Neural cell (in vitro differentiated cells): ENCODE data around the gene CEMIP. TPM values are rescaled to one million over a fixed set of nuclear protein-coding genes. Genes with fewer than 3 reads are reported as not detected.

Experiments used
- H2AFZ ChIP-seq: fragments of 200-600, 300-800 bp; sonication (generic), shearing (Covaris generic); 2 replicates; pipeline ENCODE4 v1.6.0; 2014; ENCODE audit warnings: low read depth, mild to moderate bottlenecking, antibody characterized with exemption, low read length, moderate library complexity
- H3F3A ChIP-seq: fragments of 200-600 bp; shearing (Covaris generic); 2 replicates; pipeline ENCODE4 v1.6.1; 2016; ENCODE audit warnings: mild to moderate bottlenecking, moderate library complexity, mixed read lengths, antibody characterized with exemption, low read length; ENCODE audit not compliant: insufficient read depth, poor library complexity, severe bottlenecking
- H3K27ac ChIP-seq: fragments of 200-600, 300-800 bp; sonication (generic), shearing (Covaris generic); 2 replicates; pipeline ENCODE4 v1.5.1; 2014; ENCODE audit warnings: mild to moderate bottlenecking, low read length, moderate library complexity
- H3K27me3 ChIP-seq: fragments of 300-800, 200-600 bp; sonication (generic), shearing (Covaris generic); 2 replicates; pipeline ENCODE4 v1.6.0; 2014; ENCODE audit warnings: mild to moderate bottlenecking, low read depth, low read length, moderate library complexity; ENCODE audit not compliant: insufficient read depth
- H3K36me3 ChIP-seq: fragments of 300-800, 200-600 bp; sonication (generic), shearing (Covaris generic); 2 replicates; pipeline ENCODE4 v1.5.1; 2014; ENCODE audit warnings: mild to moderate bottlenecking, antibody characterized with exemption, low read length, moderate library complexity; ENCODE audit not compliant: insufficient read depth
- H3K4me2 ChIP-seq: fragments of 300-800, 200-600 bp; sonication (generic), shearing (Covaris generic); 2 replicates; pipeline ENCODE4 v1.6.0; 2014; ENCODE audit warnings: mild to moderate bottlenecking, low read length
- H3K4me3 ChIP-seq: fragments of 300-800, 200-600 bp; sonication (generic), shearing (Covaris generic); 2 replicates; pipeline ENCODE4 v1.5.1; 2014; ENCODE audit warnings: mild to moderate bottlenecking, low read length, moderate library complexity
- H3K79me2 ChIP-seq: fragments of 200-600 bp; shearing (Covaris generic); replicated peaks from 2 replicates; pipeline ENCODE4 v1.6.0; 2014; ENCODE audit warnings: mild to moderate bottlenecking, low read length, moderate library complexity; ENCODE audit not compliant: insufficient read depth
- H3K9ac ChIP-seq: fragments of 300-800, 200-600 bp; sonication (generic), shearing (Covaris generic); 2 replicates; pipeline ENCODE4 v1.6.1; 2016; ENCODE audit warnings: mild to moderate bottlenecking, low read length, mixed read lengths
- H3K9me2 ChIP-seq: fragments of 200-600 bp; shearing (Covaris generic); 2 replicates; pipeline ENCODE4 v1.6.1; 2016; ENCODE audit warnings: mild to moderate bottlenecking, low read length, mixed read lengths; ENCODE audit not compliant: insufficient read depth
- H3K9me3 ChIP-seq: fragments of 200-600, 300-800 bp; sonication (generic), shearing (Covaris generic); 2 replicates; pipeline ENCODE4 v1.6.1; 2016; ENCODE audit warnings: mild to moderate bottlenecking, mixed run types, low read length, moderate library complexity, mixed read lengths
- H4K20me1 ChIP-seq: fragments of 200-600 bp; shearing (Covaris generic); 2 replicates; pipeline ENCODE4 v1.6.1; 2016; ENCODE audit warnings: mild to moderate bottlenecking, mixed run types; ENCODE audit not compliant: insufficient read depth
- CTCF ChIP-seq: fragments of 450-650 bp; IDR thresholded peaks from 2 replicates; pipeline ENCODE4 v1.5.1; 2014; ENCODE audit warnings: antibody characterized with exemption, mild to moderate bottlenecking, moderate library complexity; ENCODE audit not compliant: poor library complexity, severe bottlenecking
- EP300 ChIP-seq: fragments of 450-650 bp; conservative IDR thresholded peaks from 2 replicates; pipeline ENCODE4 v1.6.1; 2014; ENCODE audit warnings: antibody characterized with exemption, mild to moderate bottlenecking, moderate library complexity; ENCODE audit not compliant: poor library complexity, severe bottlenecking
- EZH2 ChIP-seq: fragments of 200-600, 300-800 bp; shearing (Covaris generic), sonication (generic); IDR thresholded peaks from 2 replicates; pipeline ENCODE4 v1.6.1; 2014; ENCODE audit warnings: antibody characterized with exemption, low read length, borderline replicate concordance, mild to moderate bottlenecking; ENCODE audit not compliant: insufficient read depth, poor library complexity, severe bottlenecking
- MXI1 ChIP-seq: fragments of 450-650 bp; conservative IDR thresholded peaks from 2 replicates; pipeline ENCODE4 v1.6.1; 2014; ENCODE audit warnings: antibody characterized with exemption, mild to moderate bottlenecking; ENCODE audit not compliant: poor library complexity, severe bottlenecking
- POLR2AphosphoS5 ChIP-seq: IDR thresholded peaks from 2 replicates; pipeline ENCODE4 v1.6.1; 2012
- RAD21 ChIP-seq: fragments of 450-650 bp; conservative IDR thresholded peaks from 2 replicates; pipeline ENCODE4 v1.6.1; 2014; ENCODE audit warnings: antibody characterized with exemption, mild to moderate bottlenecking, moderate library complexity
- REST ChIP-seq: IDR thresholded peaks from 2 replicates; pipeline ENCODE4 v1.6.1; 2012; ENCODE audit warnings: borderline replicate concordance
- SMC3 ChIP-seq: fragments of 450-650 bp; conservative IDR thresholded peaks from 2 replicates; pipeline ENCODE4 v1.6.1; 2014; ENCODE audit warnings: antibody characterized with exemption, mild to moderate bottlenecking, moderate library complexity; ENCODE audit not compliant: poor library complexity
- TAF1 ChIP-seq: IDR thresholded peaks from 2 replicates; pipeline ENCODE4 v1.6.1; 2012; ENCODE audit warnings: low read depth
- polyA plus RNA-seq: library from polyadenylated mRNA; depleted of rRNA; stranded (reverse); fragments of >200 nt; gene quantifications from 2 replicates; pipeline ENCODE4 v1.2.3, GENCODE V29; 2014

The CEMIP gene
- polyA plus RNA-seq, 1 donor from 2014 or later: 0.04 TPM

DNA sequence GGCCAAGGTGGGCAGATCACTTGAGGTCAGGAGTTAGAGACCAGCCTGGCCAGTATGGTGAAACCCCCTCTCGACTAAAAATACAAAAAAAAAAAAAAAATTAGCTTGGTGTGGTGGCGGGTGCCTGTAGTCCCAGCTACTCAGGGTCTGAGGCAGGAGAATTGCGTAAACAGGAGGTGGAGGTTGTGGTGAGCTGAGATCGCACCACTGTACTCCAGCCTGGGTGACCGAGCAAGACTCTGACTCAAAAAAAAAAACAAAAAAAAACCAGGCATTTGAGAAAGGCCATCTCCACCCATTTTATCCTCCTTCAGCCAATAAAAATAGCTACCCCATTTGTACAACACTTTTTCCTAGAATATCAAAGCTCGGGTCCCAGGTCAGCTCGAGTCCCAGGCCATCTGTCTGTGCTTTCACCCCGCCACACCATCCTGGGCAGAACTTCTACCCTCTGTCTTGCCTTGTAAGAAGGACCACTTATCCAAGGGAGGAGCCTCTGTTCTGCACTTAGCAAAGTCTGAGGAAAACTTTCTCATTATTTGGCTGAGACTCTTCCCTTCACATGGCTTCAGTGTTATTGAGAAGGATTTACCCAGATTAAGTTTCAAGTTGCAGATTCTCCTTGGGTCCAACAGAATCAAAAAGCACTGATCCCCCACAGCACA, 111.3 kb downstream of the CEMIP start:
- Histone ChIP-seq H3K36me3 (no peaks in the 10 kb centered on the region), H3K27ac (no peak overlapping the region), H3K9me3 (no peaks in the 10 kb centered on the region), H3K79me2 (no peaks in the 10 kb centered on the region), H3F3A (no peaks in the 10 kb centered on the region), H3K4me2 (no peak overlapping the region), H2AFZ (no peak overlapping the region), H3K9ac (no peak overlapping the region), H3K27me3 (no peaks in the 10 kb centered on the region), H3K4me3 (no peak overlapping the region), H4K20me1 (no peaks in the 10 kb centered on the region), H3K9me2 (no peaks in the 10 kb centered on the region)
- TF ChIP-seq TAF1: no peak
- TF ChIP-seq REST: no peak
- no peak for TF ChIP-seq EZH2
- no peak for TF ChIP-seq POLR2AphosphoS5
- TF ChIP-seq EP300: no peak
- no peak for TF ChIP-seq MXI1

GRCh38 chr15:80891006-80891405, 111.8 kb downstream of the CEMIP start:
- Histone ChIP-seq H3K9me3 (no peaks in the 10 kb centered on the region), H3K9me2 (no peaks in the 10 kb centered on the region), H4K20me1 (no peaks in the 10 kb centered on the region), H3K79me2 (no peaks in the 10 kb centered on the region), H3K27me3 (no peaks in the 10 kb centered on the region), H3K9ac (no peak overlapping the region), H3F3A (no peaks in the 10 kb centered on the region), H3K27ac (no peak overlapping the region), H3K36me3 (no peaks in the 10 kb centered on the region), H2AFZ (no peak overlapping the region), H3K4me2 (no peak overlapping the region), H3K4me3 (no peak overlapping the region)
- TF ChIP-seq EZH2 (no peak), CTCF (no peak), REST (no peak), POLR2AphosphoS5 (no peak), EP300 (no peak), RAD21 (no peak), MXI1 (no peak), TAF1 (no peak), SMC3 (no peak)
